Activated B cell treated with CpG ODN at 0.5 μM for 24 hours (primary cell): ENCODE data around the gene RAB7A. TPM values are rescaled to one million over a fixed set of nuclear protein-coding genes. Genes with fewer than 3 reads are reported as not detected.
"Not testable (repeated sequence)": the region's sequence is repeated elsewhere in the genome, so short reads cannot be mapped to it uniquely, and the experiment has no call there.

Experiments used
- ATAC-seq: fragments of 200-7000 bp; cut with Tn5 transposase; one replicate; pipeline ENCODE4 v1.10.0; 2021; ENCODE audit warnings: low read depth, mild to moderate bottlenecking, moderate library complexity
- CTCF ChIA-PET: fragments of 350-600 bp; sonication (Branson Sonifier 250); formaldehyde crosslinking; loops from one replicate; lab custom pipeline; 2021; ENCODE audit warnings: antibody characterized with exemption; lab: Charles Lee
- POLR2A ChIA-PET: fragments of 350-600 bp; sonication (Branson Sonifier 250); formaldehyde crosslinking; loops from one replicate; lab custom pipeline; 2021; ENCODE audit warnings: antibody characterized with exemption; lab: Charles Lee
- DNase-seq: peaks from one replicate; pipeline ENCODE4 v3.0.0; 2022
- H3K27ac Mint-ChIP-seq: one replicate; pipeline ENCODE4 v1.8.0; 2020; ENCODE audit warnings: mixed read lengths
- H3K27me3 Mint-ChIP-seq: one replicate; pipeline ENCODE4 v1.8.0; 2021; ENCODE audit warnings: mixed read lengths
- H3K36me3 Mint-ChIP-seq: one replicate; pipeline ENCODE4 v1.8.0; 2021; ENCODE audit warnings: low read depth, mixed read lengths
- H3K4me1 Mint-ChIP-seq: one replicate; pipeline ENCODE4 v1.8.0; 2021; ENCODE audit warnings: mixed read lengths
- H3K4me3 Mint-ChIP-seq: one replicate; pipeline ENCODE4 v1.8.0; 2020; ENCODE audit warnings: mild to moderate bottlenecking, mixed read lengths
- H3K9me3 Mint-ChIP-seq: one replicate; pipeline ENCODE4 v1.8.0; 2020; ENCODE audit warnings: mixed read lengths
- CTCF ChIP-seq: fragments of 200-600 bp; IDR thresholded peaks from one replicate; pipeline ENCODE4 v1.8.0; 2022; ENCODE audit warnings: antibody characterized with exemption, mild to moderate bottlenecking
- intact Hi-C: fragments of 100-400 bp; cut with micrococcal nuclease; formaldehyde crosslinking; loops from one replicate; pipeline ENCODE4 v1.15.1; 2024
- total RNA-seq: library from RNA; stranded (reverse); gene quantifications from 2 replicates; pipeline ENCODE4 v1.2.3, GENCODE V29; 2022

The RAB7A gene
- total RNA-seq, 1 donor from 2014 or later, result 169 TPM

- TF ChIP-seq CTCF, result no peak
- H3K4me3 Mint-ChIP-seq, result no peak overlapping the region
- H3K36me3 Mint-ChIP-seq, result peaks cover 43% of the 10 kb centered on the region
- CTCF ChIA-PET, result no interaction called here
- no peak for ATAC-seq
- intact Hi-C loops, result no loop called here
- H3K27me3 Mint-ChIP-seq, result no peaks in the 10 kb centered on the region
- H3K9me3 Mint-ChIP-seq, result no peaks in the 10 kb centered on the region
- DNase-seq, result no peak
- POLR2A ChIA-PET, result no interaction called here
- H3K27ac Mint-ChIP-seq, result no peak overlapping the region
- H3K4me1 Mint-ChIP-seq, result peaks cover 54% of the 10 kb centered on the region
Measured at GRCh38 chr3:128749035-128749434, 23.1 kb downstream of the RAB7A start.

- H3K4me1 Mint-ChIP-seq, result peaks cover 59% of the 10 kb centered on the region
- CTCF ChIA-PET, H3K27me3 Mint-ChIP-seq, DNase-seq, intact Hi-C loops, H3K27ac Mint-ChIP-seq, POLR2A ChIA-PET, H3K9me3 Mint-ChIP-seq, ATAC-seq, H3K4me3 Mint-ChIP-seq: not testable (repeated sequence)
- peaks cover 39% of the 10 kb centered on the region for H3K36me3 Mint-ChIP-seq
Measured at GRCh38 chr3:128749561-128749960, 23.6 kb downstream of the RAB7A start.

DNA sequence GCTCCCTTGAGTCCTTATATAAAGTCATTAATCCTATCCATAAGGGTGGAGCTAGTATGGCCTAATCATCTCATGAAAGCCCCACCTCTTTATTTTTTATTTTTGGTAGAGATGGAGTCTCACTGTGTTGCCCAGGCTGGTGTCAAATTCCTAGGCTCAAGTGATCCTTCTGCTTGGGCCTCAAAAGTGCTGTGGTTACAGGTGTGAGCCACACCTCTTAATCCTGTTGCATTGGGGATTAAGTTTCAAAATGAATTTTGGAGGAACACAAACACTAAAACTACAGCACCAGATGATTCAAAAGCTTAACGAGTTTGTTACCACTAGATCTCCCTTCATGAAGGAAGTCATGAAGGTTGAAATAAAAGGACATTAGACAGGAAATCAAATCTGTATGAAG is 27.7 kb downstream of the RAB7A start:
- Mint-ChIP-seq H3K27ac (no peak overlapping the region), H3K4me3 (no peak overlapping the region), H3K36me3 (peaks cover 23% of the 10 kb centered on the region), H3K4me1 (peaks cover 58% of the 10 kb centered on the region), H3K9me3 (no peaks in the 10 kb centered on the region), H3K27me3 (no peaks in the 10 kb centered on the region)
- ChIA-PET CTCF (no interaction called here), POLR2A (no interaction called here)
- no peak for TF ChIP-seq CTCF
- intact Hi-C loops, result no loop called here
- no peak for DNase-seq
- no peak for ATAC-seq

DNA sequence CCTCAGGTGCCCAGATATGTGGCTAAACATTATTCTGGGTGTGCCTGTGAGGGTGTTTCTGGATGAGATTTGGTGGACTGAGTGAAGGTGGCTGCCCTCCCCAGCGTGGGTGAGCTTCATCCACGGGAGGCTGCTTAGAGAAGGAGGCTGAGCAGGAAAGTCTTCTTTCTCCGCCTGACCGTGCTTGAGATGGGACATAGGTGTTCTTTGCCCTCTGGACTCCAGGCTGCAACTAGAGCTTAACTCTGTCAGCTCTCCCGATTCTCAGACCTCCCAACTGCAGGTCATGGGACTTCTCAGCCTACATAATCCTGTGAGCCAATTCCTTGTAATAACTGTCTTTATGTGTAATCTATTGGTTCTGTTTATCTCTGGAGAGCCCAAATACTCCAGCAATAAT is 34.1 kb downstream of the RAB7A start:
- H3K27ac Mint-ChIP-seq, result no peak overlapping the region
- CTCF ChIA-PET, result no interaction called here

DNA sequence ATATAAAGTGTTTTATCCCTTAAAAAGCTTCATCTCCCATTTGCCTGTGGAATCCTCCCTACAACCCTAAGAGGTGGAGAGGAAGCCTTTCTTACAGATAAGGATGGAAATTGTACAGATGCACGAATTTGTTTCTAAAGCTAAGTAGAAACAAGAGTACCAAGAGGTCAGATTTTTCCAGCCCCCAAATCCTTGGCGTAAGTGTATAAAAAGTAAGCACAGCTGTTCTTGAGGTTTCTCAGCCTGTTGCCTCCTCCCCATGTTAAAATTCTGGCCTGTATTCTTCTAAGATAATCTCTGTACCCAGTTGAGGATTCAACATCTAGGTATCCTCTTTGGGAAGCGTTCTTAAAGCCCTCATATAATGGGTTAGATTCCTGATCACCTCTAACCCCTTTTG is 34.9 kb downstream of the RAB7A start:
- POLR2A ChIA-PET, result no interaction called here
- H3K4me1 Mint-ChIP-seq, result peaks cover 41% of the 10 kb centered on the region

More for the DNA sequence above, 34.1 kb downstream of the RAB7A start:
- H3K27me3 Mint-ChIP-seq, result no peaks in the 10 kb centered on the region
- H3K36me3 Mint-ChIP-seq, result peaks cover 34% of the 10 kb centered on the region
- POLR2A ChIA-PET, result no interaction called here
- intact Hi-C loops, result no loop called here
- no peak for TF ChIP-seq CTCF
- no peaks in the 10 kb centered on the region for H3K9me3 Mint-ChIP-seq
- ATAC-seq (no peak), DNase-seq (no peak)
- no peak overlapping the region for H3K4me3 Mint-ChIP-seq
- peaks cover 38% of the 10 kb centered on the region for H3K4me1 Mint-ChIP-seq

More for the DNA sequence above, 34.9 kb downstream of the RAB7A start:
- no peak for ATAC-seq
- no peaks in the 10 kb centered on the region for H3K9me3 Mint-ChIP-seq
- CTCF ChIA-PET, result no interaction called here
- H3K27ac Mint-ChIP-seq, result no peak overlapping the region
- no peak for TF ChIP-seq CTCF
- H3K27me3 Mint-ChIP-seq, result no peaks in the 10 kb centered on the region
- intact Hi-C loops, result no loop called here
- H3K4me3 Mint-ChIP-seq, result no peak overlapping the region
- DNase-seq, result no peak
- H3K36me3 Mint-ChIP-seq, result peaks cover 37% of the 10 kb centered on the region
